ENCODE data around the gene NQO1. TPM values are rescaled to one million over a fixed set of nuclear protein-coding genes. Genes with fewer than 3 reads are reported as not detected.
A peak's percentile ranks its signal among the peaks of the same experiment; 100 is the strongest.

The NQO1 gene
- total RNA-seq, 1 experiment from 2014 or later, result 251 TPM

DNA sequence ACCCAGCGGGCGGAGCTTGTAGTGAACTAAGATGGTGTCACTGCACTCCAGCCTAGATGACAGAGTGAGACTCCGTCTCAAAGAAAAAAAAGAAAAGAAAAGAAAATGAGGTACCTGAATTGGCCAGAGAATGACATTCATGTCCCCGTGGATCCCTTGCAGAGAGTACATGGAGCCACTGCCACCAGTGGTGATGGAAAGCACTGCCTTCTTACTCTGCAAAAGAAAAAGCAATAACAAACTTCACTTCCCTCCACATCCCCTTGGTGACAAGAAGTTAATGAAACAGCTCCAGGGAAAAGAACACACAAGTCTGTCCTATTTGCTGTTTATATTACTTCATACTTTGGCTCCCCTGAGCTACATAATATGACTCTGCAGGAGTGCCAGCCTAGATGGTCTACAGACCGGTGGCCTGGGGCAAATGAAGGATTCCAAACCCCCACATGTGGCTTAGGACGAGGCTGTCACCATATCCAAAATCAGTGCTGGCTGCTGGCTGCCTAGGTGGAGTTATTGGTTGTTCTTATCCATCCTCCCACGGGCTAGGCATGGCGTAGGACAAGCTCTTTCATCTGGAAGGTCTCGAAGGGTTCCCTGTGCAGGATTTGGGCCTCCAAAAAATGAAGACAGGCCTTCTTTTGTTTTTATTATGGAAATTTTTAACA, 13.3 kb downstream of the NQO1 start:
- TF ChIP-seq EZH2 (IDR thresholded peaks at IDR 0.05; ENCODE audit: low read length, unreplicated experiment) (no peak), EZH2phosphoT487 (IDR thresholded peaks at IDR 0.05; ENCODE audit: borderline replicate concordance, low read length) (no peak)
- TF ChIP-seq, protein P1, sequence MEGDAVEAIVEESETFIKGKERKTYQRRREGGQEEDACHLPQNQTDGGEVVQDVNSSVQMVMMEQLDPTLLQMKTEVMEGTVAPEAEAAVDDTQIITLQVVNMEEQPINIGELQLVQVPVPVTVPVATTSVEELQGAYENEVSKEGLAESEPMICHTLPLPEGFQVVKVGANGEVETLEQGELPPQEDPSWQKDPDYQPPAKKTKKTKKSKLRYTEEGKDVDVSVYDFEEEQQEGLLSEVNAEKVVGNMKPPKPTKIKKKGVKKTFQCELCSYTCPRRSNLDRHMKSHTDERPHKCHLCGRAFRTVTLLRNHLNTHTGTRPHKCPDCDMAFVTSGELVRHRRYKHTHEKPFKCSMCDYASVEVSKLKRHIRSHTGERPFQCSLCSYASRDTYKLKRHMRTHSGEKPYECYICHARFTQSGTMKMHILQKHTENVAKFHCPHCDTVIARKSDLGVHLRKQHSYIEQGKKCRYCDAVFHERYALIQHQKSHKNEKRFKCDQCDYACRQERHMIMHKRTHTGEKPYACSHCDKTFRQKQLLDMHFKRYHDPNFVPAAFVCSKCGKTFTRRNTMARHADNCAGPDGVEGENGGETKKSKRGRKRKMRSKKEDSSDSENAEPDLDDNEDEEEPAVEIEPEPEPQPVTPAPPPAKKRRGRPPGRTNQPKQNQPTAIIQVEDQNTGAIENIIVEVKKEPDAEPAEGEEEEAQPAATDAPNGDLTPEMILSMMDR (conservative IDR thresholded peaks at IDR 0.05; ENCODE audit: low read depth, low read length), result no peak
- no peak overlapping the region for H3K4me3 ChIP-seq (ENCODE audit: low read length)
- DNase-seq (no peak), ATAC-seq (0 out of 2 replicates have a peak, but pooled peaks have one; percentile 22)
- no peak overlapping the region for H2AFZ ChIP-seq (ENCODE audit: low read length)
- H3K79me2 ChIP-seq (ENCODE audit: low read length), result no peaks in the 10 kb centered on the region
- H3K27me3 ChIP-seq (ENCODE audit: low read length), result no peaks in the 10 kb centered on the region
- no peaks in the 10 kb centered on the region for H3F3A ChIP-seq (ENCODE audit: low read length, unreplicated experiment)
- H3K27ac ChIP-seq (ENCODE audit: low read length), result no peak overlapping the region
- CTCF ChIA-PET, result no interaction called here
- no peaks in the 10 kb centered on the region for H4K20me1 ChIP-seq (ENCODE audit: low read length)
- no peak overlapping the region for H3K9ac ChIP-seq (ENCODE audit: low read length)
- H3K4me2 ChIP-seq (ENCODE audit: low read length), result no peak overlapping the region
- intact Hi-C loops (cut with micrococcal nuclease), result no loop called here
- no TSS peak for BruUV-seq (replicated peaks)
- H3K9me2 ChIP-seq (replicated peaks; ENCODE audit: low read length), result no peaks in the 10 kb centered on the region
- no peaks in the 10 kb centered on the region for H3K4me1 ChIP-seq (ENCODE audit: insufficient read depth, low read length)
- POLR2A ChIA-PET (ENCODE audit: unreplicated experiment), result no interaction called here
- no peaks in the 10 kb centered on the region for H3K9me3 ChIP-seq (ENCODE audit: low read length)
- peaks cover 27% of the 10 kb centered on the region; the same call in 1 of the 2 replicates for H3K36me3 ChIP-seq (ENCODE audit: low read depth, low read length)

DNA sequence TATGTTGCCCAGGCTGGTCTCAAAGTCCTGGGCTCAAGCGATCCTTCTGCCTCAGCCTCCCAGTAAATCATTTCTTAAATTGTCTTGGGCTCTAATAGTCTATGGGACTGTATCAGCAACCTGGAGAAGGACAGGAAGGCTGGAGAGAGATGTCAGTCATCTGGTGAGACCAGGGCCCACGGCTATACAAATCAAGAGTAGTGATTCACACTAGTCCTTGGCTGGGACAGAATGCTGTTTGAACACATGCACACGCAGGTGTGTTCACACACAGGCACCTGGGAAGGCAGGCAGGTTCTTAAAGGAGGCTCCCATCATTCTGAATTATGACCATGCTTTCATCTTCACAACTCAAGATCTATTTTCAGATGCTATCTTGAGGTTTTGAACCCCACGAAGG, 14.1 kb downstream of the NQO1 start:
- intact Hi-C loops (cut with micrococcal nuclease), result no loop called here
- ChIA-PET POLR2A (ENCODE audit: unreplicated experiment) (no interaction called here), CTCF (no interaction called here)
- BruUV-seq (replicated peaks), result no TSS peak
- DNase-seq (no peak), ATAC-seq (no peak)
- no peak for TF ChIP-seq EZH2phosphoT487 (IDR thresholded peaks at IDR 0.05; ENCODE audit: borderline replicate concordance, low read length)
- TF ChIP-seq, protein P1 (conservative IDR thresholded peaks at IDR 0.05; ENCODE audit: low read depth, low read length), result no peak
- TF ChIP-seq EZH2 (IDR thresholded peaks at IDR 0.05; ENCODE audit: low read length, unreplicated experiment), result no peak
- Histone ChIP-seq H3K4me2 (ENCODE audit: low read length) (no peak overlapping the region), H3K4me3 (ENCODE audit: low read length) (no peak overlapping the region), H3F3A (ENCODE audit: low read length, unreplicated experiment) (no peaks in the 10 kb centered on the region), H3K79me2 (ENCODE audit: low read length) (no peaks in the 10 kb centered on the region), H2AFZ (ENCODE audit: low read length) (no peak overlapping the region), H4K20me1 (ENCODE audit: low read length) (no peaks in the 10 kb centered on the region), H3K4me1 (ENCODE audit: insufficient read depth, low read length) (no peaks in the 10 kb centered on the region), H3K27ac (ENCODE audit: low read length) (no peak overlapping the region), H3K9ac (ENCODE audit: low read length) (no peak overlapping the region), H3K27me3 (ENCODE audit: low read length) (no peaks in the 10 kb centered on the region), H3K9me3 (ENCODE audit: low read length) (no peaks in the 10 kb centered on the region), H3K9me2 (replicated peaks; ENCODE audit: low read length) (no peaks in the 10 kb centered on the region), H3K36me3 (ENCODE audit: low read depth, low read length) (peaks cover 25% of the 10 kb centered on the region; the same call in 1 of the 2 replicates)

DNA sequence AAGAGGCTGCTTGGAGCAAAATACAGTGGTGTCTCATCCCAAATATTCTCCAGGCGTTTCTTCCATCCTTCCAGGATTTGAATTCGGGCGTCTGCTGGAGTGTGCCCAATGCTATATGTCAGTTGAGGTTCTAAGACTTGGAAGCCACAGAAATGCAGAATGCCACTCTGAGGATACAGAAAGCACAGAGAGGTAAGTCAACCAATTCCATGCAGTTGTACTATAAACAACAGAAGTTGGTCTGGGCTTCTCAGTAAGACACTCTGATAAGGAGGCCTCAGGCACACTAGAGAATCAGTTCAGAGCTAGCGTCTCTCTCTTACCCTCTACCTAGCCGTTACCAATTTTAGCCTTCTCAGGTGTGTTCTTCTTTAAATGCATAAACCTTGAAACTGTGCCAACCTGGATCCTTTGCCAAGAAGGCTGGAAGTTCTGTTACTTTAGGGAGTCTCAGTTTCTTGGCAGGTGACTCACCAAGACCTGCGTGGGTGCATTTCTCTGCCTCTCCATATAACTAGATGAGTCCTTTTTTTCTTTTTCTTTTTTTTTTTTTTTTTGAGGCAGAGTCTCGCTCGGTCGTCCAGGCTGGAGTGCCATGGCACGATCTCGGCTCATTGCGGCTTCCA, 15.1 kb downstream of the NQO1 start:
- no peaks in the 10 kb centered on the region for H4K20me1 ChIP-seq (ENCODE audit: low read length)
- ChIA-PET CTCF (no interaction called here), POLR2A (ENCODE audit: unreplicated experiment) (interaction anchor here (0.7 kb wide), 1 partner anchor 44 kb away, joined by 26 read pairs; the partner anchor contains the start of gene NOB1)
- H3K36me3 ChIP-seq (ENCODE audit: low read depth, low read length), result peaks cover 23% of the 10 kb centered on the region; the same call in 1 of the 2 replicates
- no peaks in the 10 kb centered on the region for H3F3A ChIP-seq (ENCODE audit: low read length, unreplicated experiment)
- no peak overlapping the region for H3K9ac ChIP-seq (ENCODE audit: low read length)
- H2AFZ ChIP-seq (ENCODE audit: low read length), result no peak overlapping the region
- no peaks in the 10 kb centered on the region for H3K9me2 ChIP-seq (replicated peaks; ENCODE audit: low read length)
- H3K27ac ChIP-seq (ENCODE audit: low read length), result peak overlapping the region; percentile 29; the same call in 1 of the 2 replicates
- H3K4me2 ChIP-seq (ENCODE audit: low read length), result no peak overlapping the region
- H3K79me2 ChIP-seq (ENCODE audit: low read length), result no peaks in the 10 kb centered on the region
- no peak overlapping the region for H3K4me3 ChIP-seq (ENCODE audit: low read length)
- DNase-seq (peak; percentile 76), ATAC-seq (no peak)
- H3K27me3 ChIP-seq (ENCODE audit: low read length), result no peaks in the 10 kb centered on the region
- intact Hi-C loops (cut with micrococcal nuclease), result no loop called here
- H3K9me3 ChIP-seq (ENCODE audit: low read length), result no peaks in the 10 kb centered on the region
- no TSS peak for BruUV-seq (replicated peaks)
- peaks cover 8% of the 10 kb centered on the region for H3K4me1 ChIP-seq (ENCODE audit: insufficient read depth, low read length)
- TF ChIP-seq EZH2 (IDR thresholded peaks at IDR 0.05; ENCODE audit: low read length, unreplicated experiment) (no peak), EZH2phosphoT487 (IDR thresholded peaks at IDR 0.05; ENCODE audit: borderline replicate concordance, low read length) (no peak)
- TF ChIP-seq, protein P1 (conservative IDR thresholded peaks at IDR 0.05; ENCODE audit: low read depth, low read length), result no peak
